ENCODE measurements around the gene CAPNS1. TPM values are rescaled to one million over a fixed set of nuclear protein-coding genes. Genes with fewer than 3 reads are reported as not detected.

The CAPNS1 gene
- total and polyA plus RNA-seq, 10 donors: 130 to 602 (median 347) TPM

GRCh38 chr19:36114721-36115452 lies 25.0 kb upstream of the CAPNS1 start, which contains the start of gene POLR2I:
Gene POLR2I (minus strand): TSS chr19:36114875. CDS start chr19:36114856, 19 bp downstream.
- peaks cover 15 to 57% (median 35%) of the 10 kb centered on the region in 6 donors for H3K4me1 ChIP-seq
- peak within 1 kb of the TSS; percentile 64 to 96 (median 92) for H3K27ac ChIP-seq
- WGBS, 5 donors: 0% methylated on average over 48 to 60 of the region's 60 CpGs
- peaks cover 0 to 71% (median 41%) of the 10 kb centered on the region in 6 donors for H3K36me3 ChIP-seq
- TF ChIP-seq POLR2A (IDR thresholded peaks at IDR 0.05) (peak in 1 of 3 donors; percentile 47), CTCF (IDR thresholded peaks at IDR 0.05 in 8 of 11, conservative IDR thresholded peaks at IDR 0.05 in 3 of 11) (peak in 2 of 11 experiments; percentile 23 to 33), POLR2AphosphoS5 (IDR thresholded peaks at IDR 0.05) (peak; percentile 94 to 95 (median 95))
- no peaks in the 10 kb centered on the region for H3K27me3 ChIP-seq (replicated peaks in 1 of 7)
- H3K9me3 ChIP-seq: no peaks in the 10 kb centered on the region
- peak; percentile 99 for DNase-seq
- peak within 1 kb of the TSS; percentile 55 to 96 (median 80) for H3K4me3 ChIP-seq
- intact Hi-C loops (cut with DNase I; ENCODE audit: low total_unique reads): loop anchor here (10.0 kb wide), 1 partner anchor 60 kb away; the partner anchor contains the start of genes THAP8 and WDR62

DNA sequence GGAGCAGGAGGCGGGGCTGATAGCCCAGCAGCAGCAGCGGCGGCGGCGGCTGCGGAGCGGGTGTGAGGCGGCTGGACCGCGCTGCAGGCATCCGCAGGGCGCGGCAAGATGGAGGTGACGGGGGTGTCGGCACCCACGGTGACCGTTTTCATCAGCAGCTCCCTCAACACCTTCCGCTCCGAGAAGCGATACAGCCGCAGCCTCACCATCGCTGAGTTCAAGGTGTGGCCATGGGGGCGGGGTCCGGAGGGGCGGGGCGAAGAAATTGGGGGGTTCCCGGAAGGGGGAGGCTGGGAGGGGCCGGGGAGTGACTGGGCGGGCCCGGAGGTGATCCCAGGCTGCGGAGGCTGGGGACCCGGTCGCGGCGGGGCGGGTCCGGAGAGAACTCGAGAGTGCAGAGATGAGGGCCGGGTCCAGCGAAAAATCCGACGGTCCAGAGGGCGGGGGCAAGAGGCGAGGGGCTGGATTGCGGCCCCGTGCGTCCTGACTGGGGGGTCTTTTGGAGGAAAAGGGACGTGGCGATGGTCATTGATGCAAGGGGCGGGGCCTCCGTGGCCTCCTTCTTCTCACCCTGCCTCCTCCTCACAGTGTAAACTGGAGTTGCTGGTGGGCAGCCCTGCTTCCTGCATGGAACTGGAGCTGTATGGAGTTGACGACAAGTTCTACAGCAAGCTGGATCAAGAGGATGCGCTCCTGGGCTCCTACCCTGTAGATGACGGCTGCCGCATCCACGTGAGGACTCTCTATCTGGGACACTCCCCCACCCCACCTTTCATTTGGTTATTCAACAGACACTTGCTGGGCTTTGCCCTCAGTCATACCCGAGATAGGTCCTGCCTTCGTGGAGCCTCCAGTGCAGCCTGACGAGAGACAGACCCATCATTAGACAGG lies 24.2 kb upstream of the CAPNS1 start, which contains the start of gene TBCB:
TSS of gene TBCB (plus strand) at position 16 of the 891 bp plus-strand sequence. CDS start at position 109, 93 bp downstream.
- Histone ChIP-seq H3K9me3 (no peaks in the 10 kb centered on the region), H3K36me3 (peaks cover 0 to 75% (median 45%) of the 10 kb centered on the region in 6 donors), H3K27ac (peak within 1 kb of the TSS; percentile 64 to 96 (median 92)), H3K27me3 (replicated peaks in 1 of 7) (no peaks in the 10 kb centered on the region), H3K4me1 (peaks cover 15 to 57% (median 35%) of the 10 kb centered on the region in 6 donors), H3K4me3 (peak within 1 kb of the TSS; percentile 55 to 96 (median 80))
- 6 to 12% (median 6%) methylated on average over 37 to 59 of the region's 59 CpGs for WGBS, 5 donors
- peak; percentile 96 for DNase-seq
- intact Hi-C loops (cut with DNase I; ENCODE audit: low total_unique reads): loop anchor here (10.0 kb wide), 1 partner anchor 61 kb away; the partner anchor contains the start of genes THAP8 and WDR62
- peak in 1 of 3 donors; percentile 53 for TF ChIP-seq POLR2A (IDR thresholded peaks at IDR 0.05)
- TF ChIP-seq CTCF (IDR thresholded peaks at IDR 0.05 in 8 of 11, conservative IDR thresholded peaks at IDR 0.05 in 3 of 11): peak in 1 of 11 experiments; percentile 4
- peak; percentile 86 to 89 (median 88) for TF ChIP-seq POLR2AphosphoS5 (IDR thresholded peaks at IDR 0.05)

GRCh38 chr19:36116344-36116637 lies 23.6 kb upstream of the CAPNS1 start:
- peaks cover 0 to 75% (median 43%) of the 10 kb centered on the region in 6 donors for H3K36me3 ChIP-seq
- intact Hi-C loops (cut with DNase I; ENCODE audit: low total_unique reads): loop anchor here (10.0 kb wide), 1 partner anchor 61 kb away; the partner anchor contains the start of genes THAP8 and WDR62
- WGBS, 5 donors: 83 to 100% (median 94%) methylated on average over 1 of the region's 1 CpG

More at GRCh38 chr19:36116344-36116637, 23.6 kb upstream of the CAPNS1 start:
- Histone ChIP-seq H3K4me1 (peaks cover 15 to 57% (median 35%) of the 10 kb centered on the region in 6 donors), H3K27ac (peak overlapping the region in 7 of 8 donors; percentile 87 to 96 (median 93)), H3K4me3 (peak overlapping the region in 7 of 8 donors; percentile 71 to 96 (median 82)), H3K27me3 (replicated peaks in 1 of 7) (no peaks in the 10 kb centered on the region), H3K9me3 (no peaks in the 10 kb centered on the region)
- TF ChIP-seq POLR2A (IDR thresholded peaks at IDR 0.05) (no peak), POLR2AphosphoS5 (IDR thresholded peaks at IDR 0.05) (no peak), CTCF (IDR thresholded peaks at IDR 0.05 in 8 of 11, conservative IDR thresholded peaks at IDR 0.05 in 3 of 11) (no peak)
- DNase-seq: no peak

All from spleen (tissue), 11 donors.